HG03159 (cell line): ENCODE data around the gene GLOD4.

Source experiments
- ATAC-seq: cut with Tn5 transposase; IDR thresholded peaks from one replicate; pipeline ENCODE4 v1.9.1; 2021; ENCODE audit warnings: mild to moderate bottlenecking, moderate library complexity; ENCODE audit not compliant: unreplicated experiment

Gene GLOD4

DNA sequence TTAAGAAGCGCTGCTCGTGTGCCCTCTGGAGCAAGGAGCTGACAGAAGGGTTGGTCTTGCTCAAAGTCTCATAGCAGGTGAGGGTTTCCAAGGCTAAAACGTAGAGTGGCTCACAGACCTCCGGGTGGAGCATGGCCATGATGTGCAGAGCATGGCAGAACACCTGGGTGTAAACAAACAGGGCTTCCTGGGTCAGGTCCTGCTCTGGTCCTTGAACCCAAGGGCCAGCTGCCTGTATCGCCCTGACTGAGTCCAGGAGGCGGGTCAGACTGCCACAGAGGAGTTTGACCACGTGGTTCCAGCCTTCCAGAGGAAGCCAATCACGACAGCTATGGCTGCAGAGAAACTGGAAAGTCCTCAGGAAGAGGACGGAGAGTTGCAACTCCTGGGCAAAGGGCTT is 37.1 kb downstream of the GLOD4 start:
- no peak for ATAC-seq

DNA sequence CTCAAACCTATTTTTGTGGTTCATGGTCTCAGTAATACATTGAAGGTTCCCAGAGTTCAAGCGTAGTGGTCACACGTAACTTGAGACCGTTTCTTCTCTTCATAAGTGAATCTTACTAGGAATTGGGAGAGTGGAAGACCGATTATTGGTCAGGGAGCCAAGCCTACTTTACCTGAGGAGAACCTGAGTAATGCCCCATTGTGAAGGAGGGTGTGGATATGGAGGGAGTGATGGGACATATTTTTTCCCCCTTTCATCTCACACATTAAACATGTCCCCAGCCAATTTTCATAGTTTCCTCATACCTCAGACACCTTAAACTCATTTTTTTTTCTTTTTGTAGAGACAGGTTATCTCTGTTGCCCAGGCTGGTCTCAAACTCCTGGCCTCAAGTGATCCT is 38.9 kb downstream of the GLOD4 start:
- no peak for ATAC-seq

GRCh38 chr17:742147-742793 is 39.8 kb downstream of the GLOD4 start:
- no peak for ATAC-seq

DNA sequence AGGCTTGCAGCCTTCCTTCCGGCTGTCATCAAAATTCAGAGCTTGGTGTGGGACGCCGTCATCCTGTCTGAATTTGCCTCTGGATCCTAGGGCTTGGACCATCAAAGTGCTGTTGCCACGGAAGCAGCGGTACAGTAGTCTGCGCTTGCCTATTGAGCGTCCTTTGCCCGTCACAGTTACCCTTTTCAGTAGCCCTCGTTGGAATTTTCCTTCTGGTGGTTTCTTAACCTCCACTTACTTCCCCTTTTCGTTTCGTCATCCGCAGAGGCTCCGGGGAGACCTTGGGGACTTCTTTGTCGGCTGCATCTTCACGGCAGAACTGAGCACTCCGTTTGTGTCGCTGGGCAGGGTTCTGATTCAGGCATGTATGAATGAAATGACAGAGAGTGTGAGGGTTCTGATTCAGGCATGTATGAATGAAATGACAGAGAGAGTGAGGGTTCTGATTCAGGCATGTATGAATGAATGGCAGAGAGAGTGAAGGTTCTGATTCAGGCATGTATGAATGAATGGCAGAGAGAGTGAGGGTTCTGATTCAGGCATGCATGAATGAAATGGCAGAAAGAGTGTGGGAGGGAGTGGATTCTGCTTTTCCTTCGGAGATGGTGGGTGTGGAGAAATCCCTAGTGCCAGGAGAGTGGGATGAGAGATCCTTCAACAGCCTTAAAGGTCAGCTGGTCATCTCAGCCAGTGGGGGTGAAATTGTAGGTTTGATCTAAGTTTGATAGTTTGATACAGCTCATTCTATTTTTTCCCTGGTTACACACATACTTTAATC is 41.7 kb downstream of the GLOD4 start:
- ATAC-seq = peak; percentile 76

DNA sequence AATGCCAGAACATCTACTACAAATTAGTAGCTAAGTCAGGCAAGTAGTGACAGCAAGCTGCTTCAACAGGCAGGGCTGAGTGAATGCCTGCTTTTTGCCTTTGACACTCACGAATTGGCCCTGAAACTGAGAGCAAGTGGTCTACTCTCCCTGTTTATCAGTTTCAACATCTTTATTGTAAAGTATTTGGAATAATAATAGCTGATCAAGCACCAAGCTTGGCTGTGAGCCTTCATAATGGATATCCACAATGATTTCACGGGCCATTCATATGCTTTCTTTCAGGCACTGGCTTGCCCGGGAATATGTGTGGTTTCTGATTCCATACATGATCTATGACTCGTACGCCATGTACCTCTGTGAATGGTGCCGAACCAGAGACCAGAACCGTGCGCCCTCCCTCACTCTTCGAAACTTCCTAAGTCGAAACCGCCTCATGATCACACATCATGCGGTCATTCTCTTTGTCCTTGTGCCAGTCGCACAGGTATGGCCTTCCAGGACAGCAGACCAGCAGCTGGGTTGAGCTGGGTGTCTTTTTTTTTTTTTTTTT is 44.4 kb downstream of the GLOD4 start:
- no peak for ATAC-seq

DNA sequence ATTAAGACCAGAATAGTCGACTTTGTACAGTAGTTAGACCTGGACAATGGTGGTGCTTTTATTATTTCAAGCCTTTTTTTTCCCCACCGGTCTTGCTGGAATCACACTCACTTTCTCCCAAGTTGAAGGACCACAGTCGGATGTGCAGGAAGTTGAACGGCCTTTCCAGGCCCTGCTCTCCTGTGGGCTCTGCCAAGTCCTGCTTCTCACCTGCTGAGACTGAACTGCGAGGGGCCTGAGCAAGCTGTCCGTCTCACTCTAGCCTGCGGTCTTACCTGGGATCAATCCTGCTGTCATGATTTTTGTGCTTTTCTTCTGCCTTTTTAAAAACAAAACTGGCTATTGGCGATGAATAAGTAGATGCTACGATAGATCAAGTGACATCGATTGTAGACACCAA is 48.3 kb downstream of the GLOD4 start:
- no peak for ATAC-seq

DNA sequence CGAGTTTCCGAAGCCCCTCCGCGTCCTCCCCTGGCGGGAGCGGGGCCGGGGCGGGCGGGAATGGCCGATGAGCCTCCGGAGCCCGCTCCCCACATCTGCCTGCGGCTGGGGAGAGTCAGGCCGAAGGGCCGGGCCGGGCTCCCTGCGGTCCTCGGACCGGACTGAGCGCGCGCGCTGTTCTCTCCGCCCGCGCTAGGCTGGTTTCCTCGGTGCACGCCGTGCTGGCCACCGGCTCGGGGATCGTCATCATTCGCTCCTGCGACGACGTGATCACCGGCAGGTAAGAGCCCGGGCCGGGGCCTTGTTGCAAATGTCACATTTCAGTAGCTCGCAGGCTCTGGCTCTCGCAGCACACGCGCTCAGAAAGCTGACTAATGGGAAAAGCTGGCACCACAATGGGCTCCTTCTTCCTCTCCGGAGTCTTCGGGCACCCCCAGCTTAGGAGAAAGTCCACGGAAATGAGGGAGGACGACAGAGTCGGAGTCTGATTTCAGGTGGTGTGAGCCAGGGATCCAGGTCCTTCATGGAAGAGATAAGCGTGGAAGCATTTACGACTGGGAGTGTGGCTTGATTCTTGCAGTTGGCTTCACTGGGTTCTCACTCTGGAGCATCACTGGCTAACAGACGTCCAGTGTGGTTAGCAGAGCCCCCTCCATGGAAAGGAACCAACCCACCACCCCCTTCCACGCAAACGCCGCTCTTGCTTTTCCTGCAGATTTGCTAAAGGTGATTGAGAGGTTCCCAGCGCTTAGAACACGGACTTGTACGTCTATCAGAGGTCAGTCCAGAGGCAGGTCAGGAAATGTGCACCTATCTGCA is 49.0 kb downstream of the GLOD4 start:
- ATAC-seq = peak; percentile 47

GRCh38 chr17:732067-732901 is 49.8 kb downstream of the GLOD4 start, which contains the start of gene TLCD3A:
TLCD3A (plus strand) TSS chr17:732596; CDS start chr17:732648, 52 bp downstream.
- peak; percentile 50 for ATAC-seq

GRCh38 chr17:731644-732066 is 50.4 kb downstream of the GLOD4 start:
- peak; percentile 21 for ATAC-seq

- no peak for ATAC-seq
Measured at GRCh38 chr17:728911-729310, 53.2 kb downstream of the GLOD4 start.

GRCh38 chr17:726271-726919 is 55.7 kb downstream of the GLOD4 start:
- ATAC-seq = no peak

GRCh38 chr17:725746-726145 is 56.3 kb downstream of the GLOD4 start:
- ATAC-seq = no peak

DNA sequence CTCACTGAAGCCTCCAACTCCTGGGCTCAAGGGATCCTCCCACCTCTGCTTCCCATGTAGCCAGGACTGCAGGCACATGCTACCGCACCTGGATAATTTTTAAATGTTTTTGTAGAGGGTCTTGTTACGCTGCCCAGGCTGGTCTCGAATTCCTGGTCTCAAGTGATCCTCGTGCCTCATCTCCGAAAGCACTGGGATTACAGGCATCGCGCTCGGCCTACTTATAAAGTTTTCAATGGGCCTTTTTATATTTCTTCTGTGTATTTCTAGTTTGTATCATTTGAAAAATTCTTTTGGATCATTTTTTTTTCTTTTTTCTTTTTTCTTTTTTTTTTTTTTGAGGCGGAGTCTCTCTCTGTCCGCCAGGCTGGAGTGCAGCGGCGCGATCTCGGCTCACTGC is 57.0 kb downstream of the GLOD4 start:
- no peak for ATAC-seq

DNA sequence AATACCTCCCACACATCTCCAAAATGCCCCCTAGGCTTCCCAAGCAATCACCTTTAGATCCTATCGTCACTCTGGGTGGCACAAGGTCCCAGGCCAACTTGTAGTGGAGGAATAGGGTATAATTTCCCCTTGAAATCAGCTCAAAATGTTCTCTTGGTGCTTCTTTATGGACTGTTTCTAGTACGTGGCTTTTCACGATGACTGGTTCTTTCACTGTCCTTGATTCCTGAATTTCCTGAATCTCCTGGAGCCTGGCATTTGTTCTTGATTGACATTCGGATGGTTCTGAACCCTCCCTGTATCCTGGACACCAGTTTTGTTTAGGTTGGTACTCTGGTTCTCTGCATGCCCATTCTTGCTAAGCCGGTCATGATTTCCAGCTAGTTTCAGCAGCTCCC is 60.5 kb downstream of the GLOD4 start:
- no peak for ATAC-seq

DNA sequence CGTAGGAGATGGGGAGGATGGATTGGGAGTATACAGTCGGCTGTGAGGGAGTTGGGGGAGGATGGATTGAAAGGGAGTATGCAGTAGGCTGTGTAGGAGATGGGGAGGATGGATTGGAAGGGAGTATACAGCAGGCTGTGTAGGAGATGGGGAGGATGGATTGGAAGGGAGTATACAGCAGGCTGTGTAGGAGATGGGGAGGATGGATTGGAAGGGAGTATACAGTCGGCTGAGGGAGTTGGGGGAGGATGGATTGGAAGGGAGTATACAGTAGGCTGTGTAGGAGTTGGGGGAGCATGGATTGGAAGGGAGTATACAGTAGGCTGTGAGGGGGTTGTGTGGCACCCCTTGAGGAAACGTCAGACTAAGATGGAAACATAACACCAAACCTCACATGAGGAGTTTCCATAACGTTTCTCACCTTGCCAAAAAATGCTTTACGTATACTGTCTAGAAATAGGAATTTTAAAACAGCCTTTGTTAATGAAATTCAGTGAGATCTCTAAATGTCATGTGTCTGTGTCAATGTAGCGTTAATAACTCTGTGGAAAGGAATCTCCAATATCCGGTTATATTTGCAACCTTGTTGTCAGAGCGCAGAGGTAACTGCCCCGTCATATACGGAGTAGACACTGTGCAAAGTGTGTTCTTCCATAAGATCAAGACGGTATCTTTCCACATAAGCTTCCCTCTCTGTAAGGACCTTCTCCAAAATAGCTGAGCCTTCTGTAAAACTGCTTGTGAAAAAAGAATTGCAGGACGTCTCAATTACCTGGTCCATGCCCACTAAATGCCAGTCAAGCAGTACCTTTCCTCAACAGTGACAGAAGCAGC is 61.2 kb downstream of the GLOD4 start:
- no peak for ATAC-seq

DNA sequence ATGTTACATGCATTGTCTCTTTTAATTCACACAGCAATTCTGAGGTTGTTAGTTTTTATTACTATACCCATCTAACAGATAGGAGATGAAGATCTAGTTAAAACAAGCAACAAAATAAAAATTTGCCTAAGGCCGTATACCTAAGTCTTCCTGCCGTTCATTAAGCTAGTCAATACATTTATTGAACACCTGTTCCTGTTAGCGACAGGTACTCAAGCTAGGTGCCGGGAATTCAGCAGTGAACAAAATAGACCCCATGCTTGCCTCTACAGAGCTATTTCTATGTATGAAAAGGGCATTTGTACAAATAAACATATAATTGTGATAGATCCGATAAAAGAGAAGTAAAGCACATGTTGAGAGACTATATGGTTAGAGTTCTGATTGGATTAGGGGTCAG is 64.0 kb downstream of the GLOD4 start:
- no peak for ATAC-seq
